ENCODE results near the gene GALNT18. TPM values are rescaled to one million over a fixed set of nuclear protein-coding genes. Genes with fewer than 3 reads are reported as not detected.

GALNT18 gene
- total and polyA plus RNA-seq, 2 donors (not counting 3 experiments of a cell fraction or from before 2014, with no cell fraction given), result 0.17 to 0.18 TPM

DNA sequence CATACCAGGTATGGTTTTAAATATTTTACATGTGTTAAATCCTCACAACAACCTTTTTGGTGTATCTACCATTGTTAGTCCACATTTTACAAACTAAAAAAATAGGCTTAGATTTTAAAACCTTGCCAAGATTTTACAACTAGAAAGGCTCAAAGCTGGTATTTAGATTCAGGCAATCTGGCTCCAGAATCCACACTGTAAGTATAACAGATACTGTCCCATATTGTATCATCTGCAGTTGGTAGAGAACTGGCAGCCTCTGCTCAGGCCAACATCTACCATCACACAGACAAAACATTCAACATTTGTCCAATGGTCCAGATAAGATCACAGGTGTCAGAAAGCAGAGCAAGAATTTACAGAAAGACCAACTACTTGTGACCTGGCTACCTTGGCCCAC lies 299.7 kb downstream of the GALNT18 start:
- no peak for DNase-seq (ENCODE audit: low read depth, low spot score)
- Histone ChIP-seq H3K4me1 (ENCODE audit: control insufficient read depth, extremely low read depth, insufficient read depth, low read length) (no peaks in the 10 kb centered on the region), H3K36me3 (ENCODE audit: control insufficient read depth in 2 of 2, extremely low read depth in 1 of 2, insufficient read depth in 2 of 2, low read length in 2 of 2) (no peaks in the 10 kb centered on the region), H2AFZ (ENCODE audit: low read depth, low read length) (no peak overlapping the region), H3K9ac (replicated peaks; ENCODE audit: extremely low read depth, insufficient read depth, low read length) (no peak overlapping the region), H3K27ac (ENCODE audit: insufficient read depth, low read depth, low read length) (no peak overlapping the region), H4K20me1 (replicated peaks; ENCODE audit: control insufficient read depth, extremely low read depth, insufficient read depth, low read length) (no peaks in the 10 kb centered on the region), H3K4me2 (ENCODE audit: insufficient read depth, low read length) (no peak overlapping the region), H3K79me2 (ENCODE audit: control insufficient read depth, insufficient read depth, low read length) (no peaks in the 10 kb centered on the region), H3K27me3 (ENCODE audit: control insufficient read depth in 2 of 2, insufficient read depth in 2 of 2, low read length in 2 of 2) (no peaks in the 10 kb centered on the region), H3K9me3 (replicated peaks; ENCODE audit: control insufficient read depth, insufficient read depth, low read length) (no peaks in the 10 kb centered on the region), H3K9me1 (replicated peaks; ENCODE audit: control insufficient read depth, extremely low read depth, insufficient read depth, low read length) (no peaks in the 10 kb centered on the region), H3K4me3 (replicated peaks in 1 of 3; ENCODE audit: insufficient read depth in 1 of 3, low read depth in 1 of 3, low read length in 3 of 3) (no peak overlapping the region)
- intact Hi-C loops (cut with micrococcal nuclease), result no loop called here
- ChIA-PET CTCF (no interaction called here), POLR2A (no interaction called here)
- dilution Hi-C loops (cut with MboI; ENCODE audit: extremely low pct_ligation_motif_present, low sequenced_read_pairs), result no loop called here
- no TSS peak for BruUV-seq (replicated peaks)
- TF ChIP-seq, protein P1, sequence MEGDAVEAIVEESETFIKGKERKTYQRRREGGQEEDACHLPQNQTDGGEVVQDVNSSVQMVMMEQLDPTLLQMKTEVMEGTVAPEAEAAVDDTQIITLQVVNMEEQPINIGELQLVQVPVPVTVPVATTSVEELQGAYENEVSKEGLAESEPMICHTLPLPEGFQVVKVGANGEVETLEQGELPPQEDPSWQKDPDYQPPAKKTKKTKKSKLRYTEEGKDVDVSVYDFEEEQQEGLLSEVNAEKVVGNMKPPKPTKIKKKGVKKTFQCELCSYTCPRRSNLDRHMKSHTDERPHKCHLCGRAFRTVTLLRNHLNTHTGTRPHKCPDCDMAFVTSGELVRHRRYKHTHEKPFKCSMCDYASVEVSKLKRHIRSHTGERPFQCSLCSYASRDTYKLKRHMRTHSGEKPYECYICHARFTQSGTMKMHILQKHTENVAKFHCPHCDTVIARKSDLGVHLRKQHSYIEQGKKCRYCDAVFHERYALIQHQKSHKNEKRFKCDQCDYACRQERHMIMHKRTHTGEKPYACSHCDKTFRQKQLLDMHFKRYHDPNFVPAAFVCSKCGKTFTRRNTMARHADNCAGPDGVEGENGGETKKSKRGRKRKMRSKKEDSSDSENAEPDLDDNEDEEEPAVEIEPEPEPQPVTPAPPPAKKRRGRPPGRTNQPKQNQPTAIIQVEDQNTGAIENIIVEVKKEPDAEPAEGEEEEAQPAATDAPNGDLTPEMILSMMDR (IDR thresholded peaks at IDR 0.05; ENCODE audit: extremely low read depth in 1 of 2, insufficient read depth in 1 of 2, low read depth in 1 of 2, low read length in 2 of 2), result no peak
- TF ChIP-seq MYC (IDR thresholded peaks at IDR 0.05; ENCODE audit: low read depth, low read length), result no peak
- no peak for TF ChIP-seq MAX (IDR thresholded peaks at IDR 0.05; ENCODE audit: insufficient read depth, insufficient read length)
- no peak for TF ChIP-seq FOS (IDR thresholded peaks at IDR 0.05; ENCODE audit: borderline replicate concordance, insufficient read depth, low read length)
- no peak for TF ChIP-seq GATA2 (IDR thresholded peaks at IDR 0.05; ENCODE audit: insufficient read depth, insufficient read length, low read depth, low read length)
- no peak for TF ChIP-seq JUN (IDR thresholded peaks at IDR 0.05; ENCODE audit: borderline replicate concordance, insufficient read depth, insufficient read length, low read depth)
- TF ChIP-seq POLR2A (IDR thresholded peaks at IDR 0.05; ENCODE audit: low read depth, low read length), result no peak
- no peak for TF ChIP-seq EZH2 (IDR thresholded peaks at IDR 0.05; ENCODE audit: borderline replicate concordance, low read depth, low read length, severe bottlenecking)
- no peak for TF ChIP-seq POLR2AphosphoS5 (IDR thresholded peaks at IDR 0.05; ENCODE audit: insufficient read depth, low read depth, low read length)
- FAIRE-seq, result no peak

Data from endothelial cell of umbilical vein (primary cell).